ENCODE data around the gene TM9SF2. TPM values are rescaled to one million over a fixed set of nuclear protein-coding genes. Genes with fewer than 3 reads are reported as not detected.

TM9SF2 gene
- total RNA-seq, 1 donor from 2014 or later, result 59.9 TPM

GRCh38 chr13:99605420-99606323, 104.4 kb downstream of the TM9SF2 start:
- intact Hi-C loops (cut with micrococcal nuclease), result no loop called here
- ATAC-seq, result peak; percentile 77
- peak; percentile 64 for DNase-seq

- peak; percentile 98 for ATAC-seq
- intact Hi-C loops (cut with micrococcal nuclease), result no loop called here
- DNase-seq, result peak; percentile 94
These were observed 105.2 kb downstream of the TM9SF2 start, which contains the start of gene CLYBL for GRCh38 chr13:99606324-99607066. Gene CLYBL, plus strand, starts transcription at chr13:99606690.

- intact Hi-C loops (cut with micrococcal nuclease), result no loop called here
- ATAC-seq (no peak), DNase-seq (no peak)
These were observed 107.1 kb downstream of the TM9SF2 start for GRCh38 chr13:99608345-99608744.

- intact Hi-C loops (cut with micrococcal nuclease), result no loop called here
- no peak for DNase-seq
- ATAC-seq, result no peak
These were observed 109.5 kb downstream of the TM9SF2 start for GRCh38 chr13:99610702-99611289.

Other genes starting within 250 kb of the TM9SF2 start
- not detected for gene GPR18, start 243.1 kb upstream of the TM9SF2 start, total RNA-seq
- 2.6 TPM for gene GPR183, start 194.1 kb upstream of the TM9SF2 start, total RNA-seq
- 24.5 TPM for gene CLYBL, start 105.2 kb downstream of the TM9SF2 start, total RNA-seq